ENCODE results near the gene SH3D19. TPM values are rescaled to one million over a fixed set of nuclear protein-coding genes. Genes with fewer than 3 reads are reported as not detected.

SH3D19 gene
- total RNA-seq, 2 donors from 2014 or later = 94.8 to 143 TPM

- no peak for ATAC-seq (ENCODE audit: insufficient number of reproducible peaks, low FRiP score, low read depth)
- Histone ChIP-seq H3K36me3 (no peaks in the 10 kb centered on the region), H3K4me3 (no peak overlapping the region), H3K9me3 (no peaks in the 10 kb centered on the region), H3K27me3 (replicated peaks; ENCODE audit: insufficient read depth) (no peaks in the 10 kb centered on the region), H3K4me1 (ENCODE audit: control insufficient read depth in 1 of 2, low read depth in 2 of 2) (no peaks in the 10 kb centered on the region), H3K27ac (no peak overlapping the region)
- TF ChIP-seq, protein P1, sequence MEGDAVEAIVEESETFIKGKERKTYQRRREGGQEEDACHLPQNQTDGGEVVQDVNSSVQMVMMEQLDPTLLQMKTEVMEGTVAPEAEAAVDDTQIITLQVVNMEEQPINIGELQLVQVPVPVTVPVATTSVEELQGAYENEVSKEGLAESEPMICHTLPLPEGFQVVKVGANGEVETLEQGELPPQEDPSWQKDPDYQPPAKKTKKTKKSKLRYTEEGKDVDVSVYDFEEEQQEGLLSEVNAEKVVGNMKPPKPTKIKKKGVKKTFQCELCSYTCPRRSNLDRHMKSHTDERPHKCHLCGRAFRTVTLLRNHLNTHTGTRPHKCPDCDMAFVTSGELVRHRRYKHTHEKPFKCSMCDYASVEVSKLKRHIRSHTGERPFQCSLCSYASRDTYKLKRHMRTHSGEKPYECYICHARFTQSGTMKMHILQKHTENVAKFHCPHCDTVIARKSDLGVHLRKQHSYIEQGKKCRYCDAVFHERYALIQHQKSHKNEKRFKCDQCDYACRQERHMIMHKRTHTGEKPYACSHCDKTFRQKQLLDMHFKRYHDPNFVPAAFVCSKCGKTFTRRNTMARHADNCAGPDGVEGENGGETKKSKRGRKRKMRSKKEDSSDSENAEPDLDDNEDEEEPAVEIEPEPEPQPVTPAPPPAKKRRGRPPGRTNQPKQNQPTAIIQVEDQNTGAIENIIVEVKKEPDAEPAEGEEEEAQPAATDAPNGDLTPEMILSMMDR (IDR thresholded peaks at IDR 0.05) = no peak
- no peak for DNase-seq (ENCODE audit: low spot score)
Measured at GRCh38 chr4:151074416-151074916, 250.9 kb downstream of the SH3D19 start.

Other genes starting within 250 kb of the SH3D19 start
- 1,000 to 10,000 TPM; 1,368 to 1,778 TPM for gene RPS3A, start 226.0 kb downstream of the SH3D19 start, total RNA-seq
- gene PRSS48, start 48.4 kb downstream of the SH3D19 start, total RNA-seq = not detected
- gene FHIP1A, start 83.6 kb upstream of the SH3D19 start, total RNA-seq = 10 to 100 TPM in 1 of 2 donors, 1 to 10 TPM in 1; 4.9 to 28.8 TPM

Measured in thoracic aorta (tissue), 2 donors.